ENCODE measurements around the gene L3MBTL4.

The L3MBTL4 gene

GRCh38 chr18:5948237-5948636, 466.5 kb downstream of the L3MBTL4 start:
- Mint-ChIP-seq H3K4me3 (no peak overlapping the region), H3K36me3 (ENCODE audit: low read depth) (no peaks in the 10 kb centered on the region), H3K9me3 (no peaks in the 10 kb centered on the region), H3K27me3 (peaks cover 3% of the 10 kb centered on the region), H3K27ac (no peak overlapping the region), H3K4me1 (ENCODE audit: low read depth) (no peaks in the 10 kb centered on the region)
- no peak for DNase-seq

DNA sequence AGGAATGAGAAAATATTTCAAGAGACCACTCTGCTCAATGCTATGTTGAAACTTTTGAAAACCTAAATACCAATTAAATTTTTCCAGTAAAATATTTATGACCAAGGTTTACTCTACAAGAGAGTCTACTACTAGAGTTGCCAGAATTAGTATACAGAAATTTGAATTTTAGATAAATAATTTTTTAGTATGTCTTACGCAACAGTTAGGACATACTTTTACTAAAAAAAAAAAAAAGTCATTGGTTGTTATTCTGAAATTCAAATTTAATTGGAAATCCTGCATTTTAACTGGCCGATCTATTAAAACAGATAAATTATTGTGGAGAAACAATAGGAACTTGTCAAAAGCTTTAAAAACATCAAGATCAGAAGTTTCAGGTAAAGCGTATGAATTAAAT, 470.3 kb downstream of the L3MBTL4 start:
- H3K4me3 Mint-ChIP-seq, result no peak overlapping the region
- no peaks in the 10 kb centered on the region for H3K4me1 Mint-ChIP-seq (ENCODE audit: low read depth)

GRCh38 chr18:5943514-5943913, 471.2 kb downstream of the L3MBTL4 start:
- no peaks in the 10 kb centered on the region for H3K4me1 Mint-ChIP-seq (ENCODE audit: low read depth)
- no peaks in the 10 kb centered on the region for H3K36me3 Mint-ChIP-seq (ENCODE audit: low read depth)
- H3K9me3 Mint-ChIP-seq, result no peaks in the 10 kb centered on the region
- H3K27ac Mint-ChIP-seq, result no peak overlapping the region
- H3K27me3 Mint-ChIP-seq, result peaks cover 3% of the 10 kb centered on the region
- no peak overlapping the region for H3K4me3 Mint-ChIP-seq
- DNase-seq, result no peak

More for the DNA sequence above, 470.3 kb downstream of the L3MBTL4 start:
- Mint-ChIP-seq H3K36me3 (ENCODE audit: low read depth) (no peaks in the 10 kb centered on the region), H3K27ac (no peak overlapping the region), H3K9me3 (no peaks in the 10 kb centered on the region), H3K27me3 (peaks cover 3% of the 10 kb centered on the region)
- no peak for DNase-seq

DNA sequence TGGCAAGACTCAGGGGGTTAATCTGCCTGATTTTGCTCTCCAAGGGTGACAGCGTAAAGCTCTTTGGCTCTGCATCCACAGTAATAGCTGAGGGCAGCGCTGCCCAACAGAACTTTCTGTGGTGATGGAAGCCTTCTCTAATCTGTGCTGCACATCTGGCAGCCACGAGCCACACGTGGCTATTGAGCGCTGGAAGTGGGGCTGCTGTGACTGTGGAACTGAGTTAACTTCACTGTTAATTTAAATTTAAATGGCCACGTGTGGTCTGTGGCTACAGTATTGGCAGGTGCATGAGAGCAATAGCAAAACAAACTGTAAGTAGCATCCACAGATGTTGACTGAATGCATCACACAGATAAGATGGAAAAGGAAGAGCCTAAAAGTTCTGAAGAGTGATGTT, 472.1 kb downstream of the L3MBTL4 start:
- no peak for DNase-seq
- H3K27ac Mint-ChIP-seq, result no peak overlapping the region
- H3K4me1 Mint-ChIP-seq (ENCODE audit: low read depth), result no peaks in the 10 kb centered on the region
- H3K4me3 Mint-ChIP-seq, result no peak overlapping the region
- H3K36me3 Mint-ChIP-seq (ENCODE audit: low read depth), result no peaks in the 10 kb centered on the region
- H3K9me3 Mint-ChIP-seq, result no peaks in the 10 kb centered on the region
- peaks cover 3% of the 10 kb centered on the region for H3K27me3 Mint-ChIP-seq

GRCh38 chr18:5941890-5942289, 472.8 kb downstream of the L3MBTL4 start:
- no peak overlapping the region for H3K4me3 Mint-ChIP-seq

DNA sequence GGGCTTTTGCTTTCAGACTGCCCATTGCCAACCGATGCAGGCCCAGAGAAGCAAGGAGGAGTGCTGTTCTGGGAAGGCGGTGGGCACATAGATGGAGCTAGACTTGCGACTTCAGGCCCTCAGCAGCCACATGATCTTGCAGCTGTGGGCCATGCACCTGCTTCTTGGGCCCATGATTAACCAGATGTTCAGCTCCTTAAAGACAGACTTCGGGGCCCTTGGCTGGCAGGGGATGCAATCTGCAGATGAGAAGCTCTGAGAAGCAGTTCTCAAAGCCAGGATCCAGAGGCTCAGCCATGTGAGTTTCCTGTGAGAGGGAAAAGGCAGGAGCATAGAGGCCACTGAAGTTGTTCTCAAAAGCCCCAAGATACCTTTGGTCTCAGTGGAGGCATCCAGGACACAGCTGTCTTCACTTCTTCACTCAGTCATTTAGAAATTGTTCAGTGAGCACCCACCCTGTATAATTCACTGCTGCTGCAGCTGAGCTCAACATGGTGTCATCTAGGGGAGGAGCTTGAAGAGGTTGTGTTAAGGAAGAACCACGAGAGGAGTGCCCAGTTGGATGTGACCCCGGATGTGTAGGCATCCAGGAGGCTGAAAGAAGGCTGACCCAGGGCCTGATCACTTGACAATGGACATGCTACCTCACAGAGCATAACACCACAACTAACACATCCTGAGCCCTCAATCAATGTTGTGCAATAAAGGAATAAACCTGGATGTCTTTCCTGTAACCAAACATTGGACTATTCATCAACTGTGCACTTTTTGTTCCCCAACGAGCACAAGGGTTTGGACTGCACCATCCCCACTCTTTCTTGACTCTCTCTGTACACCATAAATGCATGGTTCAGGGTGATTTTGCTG, 474.7 kb downstream of the L3MBTL4 start:
- H3K27ac Mint-ChIP-seq, result no peak overlapping the region
- peaks cover 3% of the 10 kb centered on the region for H3K27me3 Mint-ChIP-seq
- no peak overlapping the region for H3K4me3 Mint-ChIP-seq
- H3K36me3 Mint-ChIP-seq (ENCODE audit: low read depth), result no peaks in the 10 kb centered on the region
- no peaks in the 10 kb centered on the region for H3K4me1 Mint-ChIP-seq (ENCODE audit: low read depth)
- H3K9me3 Mint-ChIP-seq, result no peaks in the 10 kb centered on the region
- DNase-seq, result no peak

More at GRCh38 chr18:5941890-5942289, 472.8 kb downstream of the L3MBTL4 start:
- no peak for DNase-seq
- peaks cover 3% of the 10 kb centered on the region for H3K27me3 Mint-ChIP-seq
- H3K27ac Mint-ChIP-seq, result no peak overlapping the region
- no peaks in the 10 kb centered on the region for H3K36me3 Mint-ChIP-seq (ENCODE audit: low read depth)
- no peaks in the 10 kb centered on the region for H3K4me1 Mint-ChIP-seq (ENCODE audit: low read depth)
- H3K9me3 Mint-ChIP-seq, result no peaks in the 10 kb centered on the region

DNA sequence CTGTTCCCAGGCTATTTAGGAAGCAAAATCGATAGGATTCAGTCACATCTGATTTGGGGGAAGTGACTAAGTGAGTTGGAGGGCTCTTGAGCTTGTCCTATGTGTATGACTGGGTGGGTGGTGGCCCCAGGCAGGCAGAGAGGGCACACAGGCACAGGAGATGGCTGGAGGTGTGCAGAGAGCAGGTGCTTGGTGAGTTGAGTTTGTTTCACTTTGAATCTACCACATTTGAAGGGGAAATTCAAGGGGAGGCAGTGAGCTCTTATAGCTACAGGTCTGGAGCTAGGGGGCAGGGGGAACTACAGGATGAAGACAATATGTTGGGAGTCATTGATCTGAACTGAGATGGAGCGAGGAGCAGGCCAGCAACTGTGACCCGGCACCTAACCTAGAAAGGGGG, 476.9 kb downstream of the L3MBTL4 start:
- H3K27ac Mint-ChIP-seq, result no peak overlapping the region
- no peak overlapping the region for H3K4me3 Mint-ChIP-seq
- no peaks in the 10 kb centered on the region for H3K9me3 Mint-ChIP-seq
- peaks cover 6% of the 10 kb centered on the region for H3K27me3 Mint-ChIP-seq
- H3K4me1 Mint-ChIP-seq (ENCODE audit: low read depth), result no peaks in the 10 kb centered on the region
- DNase-seq, result no peak
- no peaks in the 10 kb centered on the region for H3K36me3 Mint-ChIP-seq (ENCODE audit: low read depth)

DNA sequence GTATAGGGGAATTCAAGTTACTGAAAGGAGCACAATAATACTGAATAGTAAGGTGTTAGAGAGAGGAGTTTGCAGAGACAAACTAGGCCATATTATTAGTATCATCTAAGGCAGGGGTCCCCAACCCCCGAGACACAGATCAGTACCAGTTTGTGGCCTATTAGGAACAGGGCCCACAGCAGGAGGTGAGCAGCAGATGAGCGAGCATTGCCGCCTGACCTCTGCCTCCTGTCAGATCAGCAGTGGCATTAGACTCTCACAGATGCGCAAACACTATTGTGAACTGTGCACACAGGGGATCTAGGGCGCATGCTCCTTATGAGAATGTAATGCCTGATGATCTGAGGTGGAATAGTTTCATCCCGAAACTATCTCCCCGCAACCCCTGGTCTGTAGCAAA, 477.6 kb downstream of the L3MBTL4 start:
- Mint-ChIP-seq H3K4me1 (ENCODE audit: low read depth) (no peaks in the 10 kb centered on the region), H3K27ac (no peak overlapping the region), H3K9me3 (no peaks in the 10 kb centered on the region), H3K36me3 (ENCODE audit: low read depth) (no peaks in the 10 kb centered on the region), H3K27me3 (peaks cover 9% of the 10 kb centered on the region), H3K4me3 (no peak overlapping the region)
- DNase-seq, result no peak

- H3K4me3 Mint-ChIP-seq, result no peak overlapping the region
- H3K4me1 Mint-ChIP-seq (ENCODE audit: low read depth), result no peaks in the 10 kb centered on the region
- H3K27me3 Mint-ChIP-seq, result peaks cover 9% of the 10 kb centered on the region
- DNase-seq, result no peak
- peaks cover 3% of the 10 kb centered on the region for H3K9me3 Mint-ChIP-seq
- no peak overlapping the region for H3K27ac Mint-ChIP-seq
- H3K36me3 Mint-ChIP-seq (ENCODE audit: low read depth), result no peaks in the 10 kb centered on the region
Observed at GRCh38 chr18:5930789-5931188, 483.9 kb downstream of the L3MBTL4 start.

- Mint-ChIP-seq H3K4me1 (ENCODE audit: low read depth) (no peaks in the 10 kb centered on the region), H3K27me3 (peaks cover 15% of the 10 kb centered on the region), H3K36me3 (ENCODE audit: low read depth) (no peaks in the 10 kb centered on the region), H3K9me3 (no peaks in the 10 kb centered on the region), H3K27ac (no peak overlapping the region), H3K4me3 (no peak overlapping the region)
- DNase-seq, result no peak
Observed at GRCh38 chr18:5918205-5918858, 496.4 kb downstream of the L3MBTL4 start.

- Mint-ChIP-seq H3K4me3 (no peak overlapping the region), H3K9me3 (no peaks in the 10 kb centered on the region), H3K27me3 (peaks cover 15% of the 10 kb centered on the region), H3K36me3 (ENCODE audit: low read depth) (no peaks in the 10 kb centered on the region), H3K4me1 (ENCODE audit: low read depth) (no peaks in the 10 kb centered on the region), H3K27ac (no peak overlapping the region)
- DNase-seq, result no peak
Observed at GRCh38 chr18:5914951-5915350, 499.8 kb downstream of the L3MBTL4 start.

DNA sequence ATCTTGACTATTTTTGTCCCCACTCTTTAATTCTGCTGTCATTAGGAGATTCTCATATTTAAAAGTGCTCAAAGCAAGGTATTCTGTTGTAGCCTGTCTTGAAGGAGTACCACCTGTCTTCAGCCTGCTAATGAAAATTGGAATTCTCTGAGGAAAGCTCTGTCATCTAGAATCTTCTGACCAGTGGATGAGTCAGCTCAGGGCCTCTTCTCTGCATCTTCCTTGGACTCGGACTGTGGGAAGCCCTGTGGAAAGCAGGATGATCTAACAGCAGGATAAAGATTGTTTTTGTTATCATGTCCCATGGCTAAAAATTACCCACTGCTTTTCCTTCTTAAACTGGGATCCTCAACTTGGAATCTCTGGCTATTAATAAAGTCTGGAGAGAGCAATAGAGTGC, 500.7 kb downstream of the L3MBTL4 start:
- Mint-ChIP-seq H3K27me3 (peaks cover 10% of the 10 kb centered on the region), H3K9me3 (no peaks in the 10 kb centered on the region)

DNA sequence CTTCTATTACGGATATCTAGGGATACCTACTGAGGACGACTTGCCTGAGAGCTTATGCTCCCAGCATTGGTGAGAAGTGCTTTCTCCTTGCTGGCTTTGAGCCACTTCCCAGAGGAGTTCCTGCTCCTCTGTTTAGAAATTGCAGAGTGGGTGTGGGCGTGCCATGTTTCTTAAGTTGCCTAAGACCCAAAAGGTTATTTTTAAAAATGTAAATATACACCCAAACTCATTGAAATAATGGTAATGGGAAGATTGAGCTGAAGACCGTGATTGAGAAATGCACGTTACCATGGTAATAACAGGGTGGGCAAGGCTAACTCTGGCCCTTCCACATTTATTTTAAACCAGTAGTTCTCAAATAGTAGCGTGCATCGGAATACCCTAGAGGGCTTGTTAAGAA, 502.1 kb downstream of the L3MBTL4 start:
- Mint-ChIP-seq H3K36me3 (ENCODE audit: low read depth) (no peaks in the 10 kb centered on the region), H3K9me3 (no peaks in the 10 kb centered on the region), H3K27ac (no peak overlapping the region), H3K4me3 (no peak overlapping the region), H3K27me3 (peaks cover 11% of the 10 kb centered on the region), H3K4me1 (ENCODE audit: low read depth) (no peaks in the 10 kb centered on the region)
- DNase-seq, result no peak

More for the DNA sequence above, 500.7 kb downstream of the L3MBTL4 start:
- Mint-ChIP-seq H3K36me3 (ENCODE audit: low read depth) (no peaks in the 10 kb centered on the region), H3K4me3 (no peak overlapping the region), H3K4me1 (ENCODE audit: low read depth) (no peaks in the 10 kb centered on the region), H3K27ac (no peak overlapping the region)
- no peak for DNase-seq

GRCh38 chr18:5909125-5909524, 505.6 kb downstream of the L3MBTL4 start:
- no peaks in the 10 kb centered on the region for H3K9me3 Mint-ChIP-seq
- peaks cover 14% of the 10 kb centered on the region for H3K27me3 Mint-ChIP-seq
- H3K36me3 Mint-ChIP-seq (ENCODE audit: low read depth), result no peaks in the 10 kb centered on the region
- no peak for DNase-seq
- no peak overlapping the region for H3K27ac Mint-ChIP-seq
- H3K4me3 Mint-ChIP-seq, result no peak overlapping the region
- no peaks in the 10 kb centered on the region for H3K4me1 Mint-ChIP-seq (ENCODE audit: low read depth)
